GM12873 (cell line): ENCODE data around the gene PIBF1.

Source experiments
- CTCF ChIP-seq: IDR thresholded peaks from 2 replicates; pipeline ENCODE4 v1.5.1; 2012; ENCODE audit warnings: low read depth, mild to moderate bottlenecking, moderate library complexity, low read length, control low read depth; ENCODE audit not compliant: insufficient read depth; ENCODE audit errors: missing control alignments

Gene PIBF1

GRCh38 chr13:72823724-72824123 is 41.8 kb downstream of the PIBF1 start:
- TF ChIP-seq CTCF, result no peak

- TF ChIP-seq CTCF, result no peak
These were observed 52.7 kb downstream of the PIBF1 start for GRCh38 chr13:72834601-72835000.

- peak; percentile 73 for TF ChIP-seq CTCF
These were observed 58.0 kb downstream of the PIBF1 start for GRCh38 chr13:72839831-72840426.

- TF ChIP-seq CTCF, result no peak
These were observed 61.1 kb downstream of the PIBF1 start for GRCh38 chr13:72842991-72843390.

- TF ChIP-seq CTCF, result no peak
These were observed 67.6 kb downstream of the PIBF1 start for GRCh38 chr13:72849571-72849970.

GRCh38 chr13:72850959-72851677 is 69.2 kb downstream of the PIBF1 start:
- no peak for TF ChIP-seq CTCF

GRCh38 chr13:72851678-72852014 is 69.7 kb downstream of the PIBF1 start:
- TF ChIP-seq CTCF, result no peak
